ENCODE results near the gene TNRC6A.

- TF ChIP-seq ARNT (IDR thresholded peaks at IDR 0.05) (no peak), FOXM1 (IDR thresholded peaks at IDR 0.05; ENCODE audit: borderline replicate concordance) (no peak), NFRKB (IDR thresholded peaks at IDR 0.05) (no peak), SUZ12 (IDR thresholded peaks at IDR 0.05) (no peak), BHLHE40 (IDR thresholded peaks at IDR 0.05; ENCODE audit: borderline replicate concordance) (no peak), PKNOX1 (IDR thresholded peaks at IDR 0.05) (no peak)
Observed at GRCh38 chr16:24821129-24821528, 91.7 kb downstream of the TNRC6A start.
